ENCODE measurements around the gene TCF12. TPM values are rescaled to one million over a fixed set of nuclear protein-coding genes. Genes with fewer than 3 reads are reported as not detected.

The TCF12 gene
- total and polyA plus RNA-seq, 2 of the 8 experiments (the other 6 are each of a cell fraction or from before 2014, with no cell fraction given) = 85.8 to 101 TPM

DNA sequence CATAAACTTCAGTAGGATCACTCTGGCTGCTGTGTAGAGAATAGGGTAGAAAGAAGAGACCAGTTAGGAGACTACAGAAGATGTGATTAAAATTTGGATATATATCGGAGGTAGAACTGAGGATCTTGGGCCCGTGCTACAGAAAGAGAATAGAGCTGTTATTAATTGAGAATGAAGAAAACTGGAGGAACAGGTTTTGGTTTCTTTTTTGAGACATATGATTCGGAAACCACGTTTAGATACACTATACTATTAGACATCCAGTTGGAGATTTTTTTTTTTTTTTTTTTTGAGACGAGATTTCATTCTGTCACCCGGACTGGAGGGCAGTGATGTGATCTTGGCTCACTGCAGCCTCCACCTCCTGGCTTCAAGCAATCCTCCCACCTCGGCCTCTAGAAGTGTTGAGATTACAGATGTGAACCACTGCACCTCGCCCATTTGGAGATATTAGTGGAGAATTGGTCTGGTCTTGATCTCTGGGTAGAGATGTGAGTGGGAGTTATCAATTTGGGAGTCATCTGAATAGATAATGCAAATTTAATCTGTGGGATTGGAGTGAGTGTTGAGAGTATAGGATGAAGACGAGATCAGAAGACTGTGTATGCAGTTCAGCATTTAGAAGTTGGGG, 50.9 kb downstream of the TCF12 start:
- TF ChIP-seq RAD21 (IDR thresholded peaks at IDR 0.05 in 1 of 2, conservative IDR thresholded peaks at IDR 0.05 in 1 of 2; ENCODE audit: low read depth in 2 of 2, low read length in 2 of 2) (no peak), POU5F1 (IDR thresholded peaks at IDR 0.05; ENCODE audit: low read depth, low read length) (no peak)
- H2BK15ac ChIP-seq (ENCODE audit: low read length) = no peak overlapping the region
- no peak overlapping the region for H2AK5ac ChIP-seq (ENCODE audit: low read depth, low read length)
- no peak overlapping the region for H3K4me2 ChIP-seq (ENCODE audit: insufficient read depth in 1 of 2, low read depth in 2 of 2, low read length in 2 of 2)
- no peaks in the 10 kb centered on the region for H3K27me3 ChIP-seq (replicated peaks in 1 of 4; ENCODE audit: control insufficient read depth in 3 of 4, extremely low read depth in 1 of 4, insufficient read depth in 3 of 4, low read length in 3 of 4)
- FAIRE-seq (no peak), DNase-seq (ENCODE audit: low read depth in 1 of 2, low spot score in 2 of 2) (no peak)
- ChIA-PET POLR2A (ENCODE audit: partially characterized antibody) (interaction anchor here (0.7 to 1.9 kb wide), 2 partner anchors 51 to 115 kb away, joined by 3 to 7 read pairs; partner anchors contain the start of gene TCF12), CTCF (ENCODE audit: partially characterized antibody) (interaction anchor here (0.6 to 1.1 kb wide), 4 partner anchors 26 to 1097 kb away, joined by 3 to 7 read pairs (median 4); no protein-coding TSS in a partner anchor)
- no peak overlapping the region for H3K14ac ChIP-seq (ENCODE audit: insufficient read length)
- H3K4me3 ChIP-seq (ENCODE audit: extremely low read depth in 1 of 4, insufficient read depth in 2 of 4, low read depth in 3 of 4, low read length in 4 of 4) = no peak overlapping the region
- no peak overlapping the region for H2BK120ac ChIP-seq (replicated peaks; ENCODE audit: low read depth, low read length)
- H3K4me1 ChIP-seq (replicated peaks in 1 of 4; ENCODE audit: control insufficient read depth in 3 of 4, insufficient read depth in 4 of 4, low read length in 3 of 4) = peaks cover 0 to 9% (median 2%) of the 10 kb centered on the region in 4 experiments; a peak in 3 of 7 replicates
- no peak overlapping the region for H2BK12ac ChIP-seq (ENCODE audit: low read depth, low read length)
- no peak overlapping the region for H3K18ac ChIP-seq (ENCODE audit: extremely low read depth, low read length)
- no peak overlapping the region for H3K27ac ChIP-seq (ENCODE audit: low read depth, low read length)
- H2AFZ ChIP-seq (ENCODE audit: low read length) = no peak overlapping the region
- H4K20me1 ChIP-seq (replicated peaks in 1 of 2; ENCODE audit: control insufficient read depth in 1 of 2, insufficient read depth in 2 of 2, low read length in 2 of 2) = peaks cover 2 to 10% of the 10 kb centered on the region in 2 experiments
- H2BK20ac ChIP-seq (ENCODE audit: low read length) = no peak overlapping the region
- H3K79me1 ChIP-seq (ENCODE audit: low read depth, low read length) = no peaks in the 10 kb centered on the region
- no peak overlapping the region for H4K5ac ChIP-seq (ENCODE audit: insufficient read length, low read depth, low read length)
- H4K91ac ChIP-seq (replicated peaks; ENCODE audit: insufficient read length, low read length) = no peak overlapping the region
- peaks cover 10 to 96% of the 10 kb centered on the region in 2 experiments for H3K79me2 ChIP-seq (ENCODE audit: control insufficient read depth in 1 of 2, insufficient read depth in 2 of 2, low read length in 2 of 2)
- H4K8ac ChIP-seq (ENCODE audit: extremely low read depth, insufficient read depth, low read length) = no peak overlapping the region
- H3K9ac ChIP-seq (replicated peaks in 1 of 4; ENCODE audit: extremely low read depth in 1 of 4, low read depth in 3 of 4, low read length in 3 of 4) = no peak overlapping the region
- H3K23ac ChIP-seq (ENCODE audit: insufficient read length) = no peak overlapping the region
- no peaks in the 10 kb centered on the region for H3K36me3 ChIP-seq (ENCODE audit: control insufficient read depth in 2 of 4, insufficient read depth in 4 of 4, low read length in 3 of 4)
- no peak overlapping the region for H2BK5ac ChIP-seq (ENCODE audit: low read depth, low read length)
- WGBS, 2 experiments (ENCODE audit: extremely low coverage in 1 of 2, insufficient coverage in 1 of 2, insufficient read length in 1 of 2, insufficient replicate concordance in 2 of 2, low coverage in 1 of 2, low lambda C conversion rate in 2 of 2, missing lambda C conversion rate in 1 of 2) = 78% methylated on average over 9 of the region's 9 CpGs; no CpG with 5 or more reads in 1 of the 2 experiments
- H3K9me3 ChIP-seq (ENCODE audit: insufficient read depth in 2 of 2, low read depth in 1 of 2, low read length in 1 of 2) = no peaks in the 10 kb centered on the region
- no peak overlapping the region for H3K56ac ChIP-seq (replicated peaks; ENCODE audit: insufficient read length, low read depth, low read length)
- no peak overlapping the region for H3K4ac ChIP-seq (replicated peaks; ENCODE audit: insufficient read length, low read depth, low read length)
- H3K23me2 ChIP-seq (ENCODE audit: low read depth, low read length) = no peaks in the 10 kb centered on the region; the same call in 1 of the 2 replicates
